HG03469 (cell line): ENCODE results near the gene CCDC201.

Source experiments
- ATAC-seq: cut with Tn5 transposase; IDR thresholded peaks from one replicate; pipeline ENCODE4 v1.9.1; 2021; ENCODE audit warnings: mild to moderate bottlenecking, moderate library complexity, moderate number of reproducible peaks; ENCODE audit not compliant: unreplicated experiment

The CCDC201 gene

DNA sequence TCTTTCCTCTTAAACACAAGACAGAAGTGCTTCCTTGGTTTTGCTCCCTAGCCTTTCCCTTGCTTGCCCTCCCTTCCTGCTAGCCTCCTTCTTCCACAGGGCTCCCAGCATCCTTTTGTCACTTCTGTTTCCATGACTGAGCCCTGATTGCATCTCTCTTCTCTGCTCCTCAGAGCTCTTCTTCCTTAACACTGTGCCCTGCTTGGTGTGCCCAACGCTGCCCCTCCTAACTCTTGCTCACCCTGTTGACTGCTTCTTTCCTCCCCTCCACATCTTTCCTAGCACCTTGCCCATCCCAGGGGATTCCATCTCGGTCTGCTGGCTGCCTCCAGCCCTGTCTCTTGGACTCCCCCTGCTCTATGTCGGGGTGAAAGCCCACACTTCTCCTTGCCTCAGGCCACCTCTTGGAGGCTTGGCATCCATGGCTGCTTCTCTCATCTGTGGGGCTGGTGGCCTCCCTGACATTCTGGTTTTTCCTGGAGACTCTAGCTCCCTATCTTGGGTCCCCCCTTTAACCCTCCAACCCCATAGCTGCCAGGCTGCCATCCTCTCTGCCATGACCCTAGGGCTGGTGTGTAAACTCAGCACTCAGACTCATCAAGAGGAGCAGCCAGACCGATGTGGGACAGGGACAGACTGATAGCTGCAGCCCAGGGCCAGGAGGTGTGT lies 21.2 kb upstream of the CCDC201 start:
- no peak for ATAC-seq

DNA sequence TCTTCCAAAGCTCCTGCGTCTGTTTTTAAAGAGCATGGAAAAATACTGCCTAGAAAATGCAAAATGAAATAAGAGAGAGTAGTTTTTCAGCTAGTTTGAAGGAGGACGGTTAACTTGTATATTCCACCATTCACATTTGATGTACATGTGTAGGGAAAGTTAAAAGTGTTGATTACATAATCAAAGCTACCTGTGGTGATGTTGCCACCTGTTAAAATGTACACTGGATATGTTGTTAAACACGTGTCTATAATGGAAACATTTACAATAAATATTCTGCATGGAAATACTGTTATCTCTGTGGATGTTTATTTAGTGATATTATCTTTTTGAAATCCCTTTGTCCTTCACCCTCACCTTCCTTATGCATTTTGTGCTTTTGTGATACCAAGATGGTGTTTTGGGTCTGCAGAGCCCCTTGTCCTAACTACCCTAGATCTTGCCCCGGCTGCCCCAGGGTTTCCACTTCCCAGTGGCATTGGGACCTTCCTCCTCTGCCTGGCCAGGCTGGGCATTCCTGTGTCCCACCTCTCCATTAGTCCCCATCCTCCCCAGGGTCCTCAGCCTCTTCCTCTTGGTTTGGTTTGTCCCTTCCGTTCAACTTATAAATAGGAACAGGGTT lies 20.6 kb upstream of the CCDC201 start:
- ATAC-seq: no peak

DNA sequence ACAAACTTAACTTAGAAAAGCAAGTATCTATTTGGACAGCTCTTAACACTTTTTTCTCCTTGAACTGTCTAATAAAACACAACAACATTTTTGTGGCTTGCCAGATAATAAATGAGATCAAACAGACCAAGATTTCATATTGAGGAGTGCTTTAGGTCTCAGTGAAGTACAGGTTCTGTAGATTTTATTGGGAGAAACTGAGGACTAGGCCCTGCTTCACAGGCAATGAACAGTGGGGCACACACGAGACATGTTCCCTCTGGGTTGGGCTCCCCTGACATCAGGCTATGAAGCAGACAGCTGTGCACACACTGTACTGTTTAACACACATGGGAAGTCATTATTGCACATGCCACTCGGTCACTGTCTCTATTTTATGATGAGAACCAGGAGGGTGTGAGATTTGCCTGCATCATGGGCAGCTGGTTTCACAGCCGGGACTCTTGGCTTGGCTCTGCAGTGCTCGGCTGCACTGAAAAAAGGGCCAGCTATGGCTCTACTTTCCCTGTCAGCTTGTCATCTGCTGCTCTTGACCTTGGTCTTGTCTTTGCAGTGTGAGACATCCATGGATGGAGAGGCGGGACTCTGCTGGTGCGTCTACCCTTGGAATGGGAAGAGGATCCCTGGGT lies 19.6 kb upstream of the CCDC201 start:
- no peak for ATAC-seq

DNA sequence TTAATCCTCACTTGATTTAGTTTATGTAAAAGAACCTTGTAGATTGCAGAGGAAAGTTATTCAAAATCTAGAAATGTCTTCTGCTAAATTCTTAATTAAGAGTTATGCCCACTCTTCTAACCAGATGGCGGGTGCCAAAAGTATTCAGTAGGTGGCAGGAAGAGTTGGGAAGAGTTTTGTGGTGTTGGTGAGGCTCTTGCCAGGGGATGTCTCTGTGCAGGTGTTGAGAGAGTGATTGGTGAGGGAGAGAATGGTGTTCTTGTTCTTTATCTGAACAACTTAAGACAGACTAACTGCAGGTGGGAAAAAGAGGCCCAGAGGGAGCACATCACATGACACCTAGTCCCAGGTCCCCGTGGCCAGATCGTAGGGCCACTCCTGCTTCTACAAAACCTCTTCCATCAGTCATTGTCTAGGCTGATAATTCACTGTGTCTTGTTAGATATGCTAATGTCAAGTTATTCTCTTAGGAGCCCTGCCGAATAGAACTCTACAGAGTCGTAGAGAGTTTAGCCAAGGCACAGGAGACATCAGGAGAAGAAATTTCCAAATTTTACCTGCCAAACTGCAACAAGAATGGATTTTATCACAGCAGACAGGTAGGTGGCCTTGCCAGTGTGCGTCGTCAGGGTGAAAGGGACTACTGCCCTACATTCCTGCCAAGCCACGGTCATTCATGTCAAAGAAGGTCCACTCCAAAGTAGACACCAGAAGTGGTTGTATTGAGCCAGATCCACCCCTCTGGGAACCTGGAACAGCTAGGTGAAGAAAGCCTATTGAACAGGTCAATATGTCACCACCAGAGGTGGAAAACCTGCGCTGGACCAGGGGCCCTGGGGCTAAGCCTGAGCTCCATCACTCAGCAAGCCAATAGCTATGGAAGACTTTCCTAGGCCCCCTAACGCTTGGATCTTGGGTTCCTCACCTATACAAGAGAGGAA lies 18.9 kb upstream of the CCDC201 start:
- no peak for ATAC-seq

DNA sequence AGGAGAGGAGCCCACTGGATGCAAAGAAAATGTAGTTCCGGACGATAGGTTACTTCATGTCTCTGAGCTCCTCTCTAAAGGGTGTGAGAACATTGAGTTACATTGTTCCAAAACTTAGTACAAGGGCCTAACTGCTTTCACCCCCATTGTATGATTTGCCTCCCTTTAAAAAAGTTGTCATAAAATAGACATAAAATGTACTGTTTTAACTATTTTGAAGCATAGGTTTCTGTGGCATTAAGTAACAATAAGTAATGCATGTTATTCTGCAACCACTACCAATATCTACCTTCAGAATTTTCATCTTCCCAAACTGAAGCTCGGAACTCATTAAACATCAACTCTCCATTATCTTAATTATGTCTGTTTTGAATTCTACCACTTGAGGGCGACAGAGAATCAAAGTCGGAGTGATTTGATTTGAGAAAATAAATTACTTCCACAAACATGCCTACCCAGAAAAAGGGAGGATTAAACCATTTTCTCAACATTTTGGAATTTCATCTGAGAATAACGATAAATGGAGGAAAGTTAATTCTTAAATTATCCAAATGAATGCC lies 18.1 kb upstream of the CCDC201 start:
- ATAC-seq: no peak

DNA sequence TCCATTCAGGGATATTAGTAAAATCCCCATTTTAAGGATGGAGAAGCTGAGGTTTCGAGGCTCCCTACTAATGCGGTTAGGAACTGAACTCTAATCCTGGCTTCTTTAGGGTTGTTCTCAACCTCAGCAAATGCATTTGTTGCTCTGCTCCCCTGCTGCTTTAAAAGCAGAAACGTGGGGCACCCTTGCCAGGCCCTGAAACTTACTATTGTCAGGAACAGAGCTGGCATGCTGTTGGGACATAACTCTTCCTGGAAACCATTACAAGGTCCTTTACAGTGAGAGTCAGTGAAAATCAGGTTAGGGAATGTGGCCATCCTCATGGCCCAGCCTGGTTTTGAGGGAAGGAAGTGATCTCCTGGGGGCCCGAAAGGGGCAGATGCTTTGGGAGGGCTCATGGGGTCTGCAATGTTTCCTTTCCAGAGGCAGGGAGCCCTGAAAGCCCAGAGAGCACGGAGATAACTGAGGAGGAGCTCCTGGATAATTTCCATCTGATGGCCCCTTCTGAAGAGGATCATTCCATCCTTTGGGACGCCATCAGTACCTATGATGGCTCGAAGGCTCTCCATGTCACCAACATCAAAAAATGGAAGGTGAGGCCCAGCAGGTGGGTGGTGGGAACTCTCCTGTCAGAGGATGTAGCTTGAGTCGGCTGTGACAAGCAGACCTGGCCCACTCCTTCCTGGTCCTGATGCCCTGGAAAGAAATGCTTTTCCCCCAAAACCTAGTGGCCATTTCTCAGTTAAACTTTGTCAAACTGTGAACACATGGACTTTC lies 17.4 kb upstream of the CCDC201 start:
- ATAC-seq: no peak

DNA sequence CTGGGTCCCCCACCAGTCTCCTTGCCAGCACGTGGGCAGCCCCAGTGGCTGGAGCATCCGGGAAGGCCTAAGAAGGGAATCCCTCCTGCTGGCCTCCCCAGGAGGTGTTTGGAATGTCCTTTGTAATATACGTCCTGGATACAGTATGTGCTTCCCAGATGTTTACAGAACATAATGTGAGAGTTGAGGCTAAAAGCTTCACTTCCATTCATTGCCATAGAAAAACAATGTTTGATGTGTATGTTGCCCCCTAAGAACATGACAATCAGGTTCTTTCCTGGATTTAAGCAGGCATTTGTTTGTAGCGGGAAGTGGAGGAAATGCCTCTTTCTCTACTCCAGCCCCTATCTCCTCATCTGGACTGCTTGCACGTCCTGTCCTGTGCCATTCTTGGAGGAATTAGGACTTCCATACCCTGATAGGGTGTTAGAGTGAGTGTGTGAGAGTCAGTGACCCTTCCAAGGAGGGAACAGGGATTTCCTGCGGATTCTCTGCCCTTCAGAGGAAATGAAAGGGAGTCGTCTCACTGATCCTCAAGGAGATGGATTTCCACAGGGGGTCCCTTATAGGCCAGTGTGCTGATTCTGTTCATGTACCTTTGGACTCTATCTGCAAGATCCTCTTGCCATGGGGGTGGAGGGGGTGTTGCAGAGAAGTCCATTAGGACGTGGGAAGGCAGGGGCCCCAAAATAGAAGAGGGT lies 16.6 kb upstream of the CCDC201 start:
- ATAC-seq: no peak

DNA sequence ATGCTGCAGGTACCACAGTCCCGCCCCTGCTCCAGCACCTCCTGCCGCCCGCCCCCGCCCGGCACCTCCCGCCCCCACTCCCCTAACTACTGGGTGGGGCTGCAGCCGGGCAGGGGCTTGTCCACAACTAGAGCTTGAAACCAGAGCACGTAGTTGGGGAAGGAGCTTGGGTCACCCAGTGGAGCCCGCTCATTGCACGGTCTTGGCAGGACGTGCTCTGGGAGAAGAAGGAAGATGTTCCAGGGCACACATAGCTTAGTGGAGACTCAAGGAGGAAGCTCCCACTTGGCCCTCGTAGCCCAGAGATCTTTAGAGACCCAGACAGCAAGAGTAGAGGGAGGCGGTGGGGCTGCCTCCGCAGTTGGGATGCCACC lies 16.1 kb upstream of the CCDC201 start:
- ATAC-seq: no peak

DNA sequence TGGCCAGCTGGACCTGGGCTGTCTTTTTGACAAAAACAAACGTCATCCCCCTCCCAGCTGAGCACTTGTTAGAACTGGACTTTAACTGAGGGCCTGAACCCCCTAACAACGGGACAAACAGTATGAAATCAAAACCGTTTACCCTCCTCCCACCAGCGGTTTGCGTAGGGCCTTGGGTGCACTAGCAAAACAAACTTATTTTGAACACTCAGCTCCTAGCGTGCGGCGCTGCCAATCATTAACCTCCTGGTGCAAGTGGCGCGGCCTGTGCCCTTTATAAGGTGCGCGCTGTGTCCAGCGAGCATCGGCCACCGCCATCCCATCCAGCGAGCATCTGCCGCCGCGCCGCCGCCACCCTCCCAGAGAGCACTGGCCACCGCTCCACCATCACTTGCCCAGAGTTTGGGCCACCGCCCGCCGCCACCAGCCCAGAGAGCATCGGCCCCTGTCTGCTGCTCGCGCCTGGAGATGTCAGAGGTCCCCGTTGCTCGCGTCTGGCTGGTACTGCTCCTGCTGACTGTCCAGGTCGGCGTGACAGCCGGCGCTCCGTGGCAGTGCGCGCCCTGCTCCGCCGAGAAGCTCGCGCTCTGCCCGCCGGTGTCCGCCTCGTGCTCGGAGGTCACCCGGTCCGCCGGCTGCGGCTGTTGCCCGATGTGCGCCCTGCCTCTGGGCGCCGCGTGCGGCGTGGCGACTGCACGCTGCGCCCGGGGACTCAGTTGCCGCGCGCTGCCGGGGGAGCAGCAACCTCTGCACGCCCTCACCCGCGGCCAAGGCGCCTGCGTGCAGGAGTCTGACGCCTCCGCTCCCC lies 15.5 kb upstream of the CCDC201 start, which contains the start of gene IGFBP1:
IGFBP1 (plus strand) TSS at position 304 of the 808 bp plus-strand sequence; CDS start at position 469, 165 bp downstream.
- no peak for ATAC-seq

DNA sequence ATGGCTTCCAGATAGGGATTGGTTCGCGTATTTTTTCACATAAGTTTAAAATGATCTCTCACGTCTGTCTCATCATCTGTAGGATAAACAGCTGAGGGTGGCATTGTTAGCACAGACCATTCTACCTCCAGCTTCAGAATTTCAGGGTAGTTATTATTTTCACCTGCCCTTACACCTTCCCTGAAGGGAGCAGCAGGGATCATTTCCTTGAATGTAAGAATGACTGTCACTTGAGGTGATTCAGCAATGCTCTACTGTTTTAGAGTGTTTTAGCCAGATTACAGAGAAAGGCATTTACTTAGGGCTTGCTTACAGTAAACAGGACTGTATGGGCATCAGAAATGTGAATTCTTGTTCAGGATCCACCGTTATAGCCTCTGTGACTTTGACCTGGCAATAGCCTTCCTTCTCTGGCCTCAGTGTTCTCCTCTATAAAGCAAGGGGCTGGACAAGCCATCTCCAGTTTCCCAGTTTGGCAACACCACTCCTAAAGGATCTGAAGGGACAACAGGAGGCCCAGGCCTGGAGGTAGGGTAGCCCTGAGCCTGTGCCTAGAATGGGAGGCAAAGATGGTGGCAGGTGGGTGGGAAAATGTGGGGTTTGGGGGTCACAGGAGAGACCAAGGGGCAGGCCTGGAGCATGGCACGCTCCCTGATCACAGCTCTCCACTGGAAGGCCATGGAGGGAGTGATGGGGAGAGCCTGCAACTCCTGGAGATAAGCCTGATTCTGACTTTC lies 14.2 kb upstream of the CCDC201 start:
- ATAC-seq: no peak

DNA sequence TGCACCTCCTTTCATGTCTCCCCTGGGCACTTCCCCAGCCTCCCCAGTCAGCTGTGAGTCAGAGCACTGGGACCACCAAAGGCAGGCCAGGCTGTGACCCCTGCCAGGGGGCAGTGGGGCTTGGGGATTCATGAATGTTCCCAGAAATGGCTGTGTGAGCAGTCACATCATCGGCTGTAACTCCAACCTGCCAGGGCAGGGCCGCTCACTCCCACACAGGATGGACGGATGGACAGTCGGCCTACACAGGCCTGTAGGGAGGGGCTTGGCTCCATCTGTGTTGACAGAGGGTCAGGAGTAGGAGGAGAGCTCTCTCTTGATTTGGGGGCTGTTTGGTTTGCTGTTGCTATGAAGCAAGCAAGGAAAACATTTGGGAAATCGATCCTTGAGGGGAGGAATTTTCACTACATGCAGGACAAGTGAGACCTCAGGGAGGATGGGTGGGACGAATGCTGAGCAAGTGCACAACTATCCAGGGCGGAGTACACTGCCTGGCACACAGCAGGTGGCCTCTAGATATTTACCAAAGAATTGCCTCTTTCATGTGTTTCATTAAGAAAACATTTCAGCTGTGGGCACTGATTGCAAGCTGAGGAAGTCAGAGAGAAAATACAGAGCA lies 12.5 kb upstream of the CCDC201 start:
- ATAC-seq: no peak

DNA sequence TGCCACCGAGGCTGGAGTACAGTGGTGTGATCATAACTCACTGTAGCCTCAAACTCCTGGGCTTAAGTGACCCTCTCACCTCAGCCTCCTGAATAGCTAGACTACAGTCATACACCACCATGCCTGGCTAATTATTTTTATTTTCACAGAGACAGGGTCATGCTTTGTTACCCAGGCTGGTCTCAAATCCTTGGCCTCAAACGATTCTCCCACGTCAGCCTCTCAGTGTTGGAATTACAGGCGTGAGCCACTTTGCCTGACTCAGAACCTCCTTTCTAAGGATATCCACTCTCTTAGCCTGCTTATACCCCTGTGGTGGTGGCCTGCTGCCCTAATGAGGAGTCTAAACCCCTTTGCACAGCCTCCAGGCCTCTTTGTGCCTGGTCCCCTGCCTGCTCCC lies 11.3 kb upstream of the CCDC201 start:
- ATAC-seq: no peak

DNA sequence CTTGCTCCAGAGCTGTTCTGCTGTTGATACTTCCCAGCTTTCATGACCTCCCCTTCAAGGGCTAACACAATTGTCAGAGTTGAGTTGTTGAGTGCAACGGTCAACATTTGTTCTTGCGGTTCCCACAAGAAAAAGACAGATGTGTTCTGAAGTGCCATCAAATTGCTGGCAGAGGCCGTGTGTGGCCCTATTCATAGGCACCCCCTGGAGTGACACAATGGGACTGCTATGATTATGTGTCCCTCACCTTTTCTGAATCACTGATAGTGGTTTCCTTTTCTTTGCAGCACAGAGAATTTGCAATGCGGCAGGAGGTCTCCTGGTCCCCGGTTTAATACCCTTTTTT lies 9.6 kb upstream of the CCDC201 start:
- ATAC-seq: no peak

DNA sequence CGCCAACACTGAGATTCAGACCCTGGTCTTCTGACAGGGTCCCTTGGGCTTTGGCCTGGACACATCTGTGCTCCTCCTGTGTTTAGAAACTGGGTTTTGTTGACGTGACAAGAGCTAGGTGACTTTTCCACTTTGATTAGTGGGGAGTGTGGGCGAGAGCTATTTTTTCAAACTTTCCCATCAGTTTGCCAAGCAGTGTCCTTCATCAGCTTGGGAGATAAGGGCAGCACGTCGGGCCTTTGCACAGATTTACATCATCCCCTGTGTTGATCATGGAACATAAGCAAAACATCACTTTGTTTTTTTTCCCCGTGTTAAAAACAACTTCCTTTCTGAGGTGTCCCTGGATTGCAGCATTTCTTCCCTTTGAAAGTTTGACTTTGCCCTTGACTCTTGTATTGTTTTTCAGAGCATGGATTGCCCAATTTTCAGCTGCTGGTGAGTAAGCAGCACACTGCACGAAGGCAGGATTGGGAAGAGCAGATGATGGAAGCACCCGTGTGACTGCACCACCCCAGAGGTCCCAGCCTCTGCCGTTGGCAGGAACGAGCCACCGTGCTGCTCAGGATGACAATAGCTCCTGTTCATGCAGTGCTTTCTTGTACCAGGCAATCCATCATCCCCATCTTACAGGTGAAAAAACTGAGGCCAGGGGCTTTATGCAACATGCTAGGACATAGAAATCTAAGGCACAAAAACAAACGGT lies 9.0 kb upstream of the CCDC201 start:
- ATAC-seq: no peak

DNA sequence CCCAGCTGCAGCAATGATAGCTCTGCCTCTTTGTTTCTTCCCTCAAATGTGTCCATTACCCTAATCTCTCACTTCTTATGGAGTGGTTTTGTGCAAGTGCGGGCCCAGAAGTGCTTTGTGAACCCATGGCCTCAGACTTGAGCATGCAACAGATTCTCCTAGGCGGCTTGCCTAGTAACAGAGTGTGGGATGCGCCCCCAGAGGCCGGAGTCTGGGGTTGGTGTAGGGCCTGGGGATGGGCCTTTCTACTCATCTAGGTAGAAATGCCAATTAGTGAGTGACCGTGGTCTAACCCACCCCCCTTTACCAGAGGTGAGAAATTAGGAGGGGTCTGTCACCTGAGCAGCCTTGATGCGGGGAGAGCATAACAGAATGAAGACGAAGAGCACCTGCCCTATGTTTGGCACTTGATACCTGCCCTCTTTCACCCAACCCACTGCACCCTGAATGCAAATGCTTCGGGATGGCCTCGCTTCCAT lies 8.4 kb upstream of the CCDC201 start:
- no peak for ATAC-seq

DNA sequence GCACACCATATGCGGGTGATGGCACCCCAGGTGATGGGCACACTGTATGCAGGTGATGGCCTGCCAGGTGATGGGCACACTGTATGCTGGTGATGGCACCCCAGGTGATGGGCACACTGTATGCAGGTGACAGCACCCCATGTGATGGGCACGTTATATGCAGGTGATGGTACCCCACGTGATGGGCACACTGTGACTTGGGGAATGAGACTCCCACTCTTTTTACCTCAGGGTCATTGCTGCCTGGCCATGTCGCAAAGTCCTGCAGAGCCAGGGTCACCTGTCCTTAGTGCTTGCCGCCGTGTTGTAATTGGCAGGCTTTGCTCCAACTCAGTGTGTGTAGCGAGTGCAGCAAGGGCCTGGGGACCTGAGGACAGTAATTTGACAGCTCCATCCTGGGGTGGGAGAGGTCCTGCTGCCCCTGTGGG lies 7.6 kb upstream of the CCDC201 start:
- ATAC-seq: no peak
